ENCODE data around the gene MTHFD2.

MTHFD2 gene

GRCh38 chr2:74238879-74239278, 40.5 kb downstream of the MTHFD2 start:
- no peak for DNase-seq (ENCODE audit: low read depth)
- no peak for TF ChIP-seq MAX (IDR thresholded peaks at IDR 0.05; ENCODE audit: low read depth, low read length)
- no peak for TF ChIP-seq CTCF (IDR thresholded peaks at IDR 0.05; ENCODE audit: low read depth, low read length)
- no peak for TF ChIP-seq POLR2A (IDR thresholded peaks at IDR 0.05; ENCODE audit: extremely low read depth, insufficient read length)
- TF ChIP-seq MYC (IDR thresholded peaks at IDR 0.05; ENCODE audit: low read depth, low read length), result no peak
- H3K4me3 ChIP-seq (ENCODE audit: low read depth, low read length), result no peak overlapping the region

- no peak for DNase-seq (ENCODE audit: low read depth)
- TF ChIP-seq POLR2A (IDR thresholded peaks at IDR 0.05; ENCODE audit: extremely low read depth, insufficient read length) (no peak), MYC (IDR thresholded peaks at IDR 0.05; ENCODE audit: low read depth, low read length) (no peak), MAX (IDR thresholded peaks at IDR 0.05; ENCODE audit: low read depth, low read length) (no peak), CTCF (IDR thresholded peaks at IDR 0.05; ENCODE audit: low read depth, low read length) (no peak)
- H3K4me3 ChIP-seq (ENCODE audit: low read depth, low read length), result no peak overlapping the region
Measured at GRCh38 chr2:74239346-74239745, 40.9 kb downstream of the MTHFD2 start.

DNA sequence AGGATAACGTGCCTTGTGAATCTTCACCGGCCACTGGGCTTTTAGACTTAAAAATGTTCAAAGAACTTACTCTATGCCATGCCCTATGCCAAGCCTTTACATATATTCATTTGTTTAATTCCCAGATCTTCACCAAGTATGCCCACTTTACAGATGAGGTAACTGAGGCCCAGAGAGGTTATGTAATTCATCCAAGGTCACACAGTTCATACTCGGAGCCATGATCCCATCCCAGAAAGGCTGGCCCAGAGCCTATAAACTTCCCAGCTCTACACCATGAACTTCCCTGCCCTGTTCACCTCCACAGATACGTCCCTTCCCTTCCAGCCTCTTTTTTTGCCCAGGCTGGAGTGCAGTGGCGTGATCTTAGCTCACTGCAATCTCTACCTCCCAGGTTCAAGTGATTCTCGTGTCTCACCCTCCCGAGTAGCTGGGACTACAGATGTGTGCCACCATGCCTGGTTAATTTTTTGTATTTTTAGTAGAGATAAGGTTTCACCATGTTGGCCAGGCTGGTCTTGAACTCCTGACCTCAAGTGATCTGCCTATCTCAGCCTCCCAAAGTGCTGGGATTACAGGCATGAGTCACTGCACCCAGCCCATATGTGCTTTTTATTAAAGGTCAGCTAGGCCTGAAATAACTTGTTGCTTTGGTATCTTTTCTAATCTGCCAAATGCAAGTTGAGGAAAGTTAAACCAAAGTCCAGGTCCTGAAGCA, 44.1 kb downstream of the MTHFD2 start:
- H3K4me3 ChIP-seq (ENCODE audit: low read depth, low read length), result no peak overlapping the region
- TF ChIP-seq CTCF (IDR thresholded peaks at IDR 0.05; ENCODE audit: low read depth, low read length) (no peak), MYC (IDR thresholded peaks at IDR 0.05; ENCODE audit: low read depth, low read length) (no peak), MAX (IDR thresholded peaks at IDR 0.05; ENCODE audit: low read depth, low read length) (no peak), POLR2A (IDR thresholded peaks at IDR 0.05; ENCODE audit: extremely low read depth, insufficient read length) (no peak)
- no peak for DNase-seq (ENCODE audit: low read depth)

DNA sequence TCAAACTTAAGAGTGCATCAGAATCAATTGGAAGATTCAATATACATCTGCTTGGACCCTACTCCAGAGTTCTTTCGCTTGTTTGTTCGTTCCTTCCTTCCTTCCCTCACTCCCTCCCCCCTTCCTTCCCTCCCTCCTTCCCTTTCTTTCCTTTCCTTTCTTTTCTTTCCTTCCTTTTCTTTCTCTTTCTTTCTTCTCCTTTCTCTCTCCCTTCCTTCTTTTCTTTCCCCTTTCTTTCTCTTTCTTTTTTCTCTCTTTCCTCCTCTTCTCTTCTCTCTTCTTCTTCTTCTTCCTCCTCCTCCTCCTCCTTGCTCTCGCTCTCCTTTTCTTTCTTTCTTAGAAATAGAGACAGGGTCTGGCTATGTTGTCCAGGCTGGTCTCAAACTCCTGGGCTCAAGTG, 45.9 kb downstream of the MTHFD2 start:
- DNase-seq (ENCODE audit: low read depth), result no peak
- H3K4me3 ChIP-seq (ENCODE audit: low read depth, low read length), result no peak overlapping the region
- TF ChIP-seq CTCF (IDR thresholded peaks at IDR 0.05; ENCODE audit: low read depth, low read length), result no peak
- TF ChIP-seq MYC (IDR thresholded peaks at IDR 0.05; ENCODE audit: low read depth, low read length), result no peak
- no peak for TF ChIP-seq MAX (IDR thresholded peaks at IDR 0.05; ENCODE audit: low read depth, low read length)
- TF ChIP-seq POLR2A (IDR thresholded peaks at IDR 0.05; ENCODE audit: extremely low read depth, insufficient read length), result no peak

DNA sequence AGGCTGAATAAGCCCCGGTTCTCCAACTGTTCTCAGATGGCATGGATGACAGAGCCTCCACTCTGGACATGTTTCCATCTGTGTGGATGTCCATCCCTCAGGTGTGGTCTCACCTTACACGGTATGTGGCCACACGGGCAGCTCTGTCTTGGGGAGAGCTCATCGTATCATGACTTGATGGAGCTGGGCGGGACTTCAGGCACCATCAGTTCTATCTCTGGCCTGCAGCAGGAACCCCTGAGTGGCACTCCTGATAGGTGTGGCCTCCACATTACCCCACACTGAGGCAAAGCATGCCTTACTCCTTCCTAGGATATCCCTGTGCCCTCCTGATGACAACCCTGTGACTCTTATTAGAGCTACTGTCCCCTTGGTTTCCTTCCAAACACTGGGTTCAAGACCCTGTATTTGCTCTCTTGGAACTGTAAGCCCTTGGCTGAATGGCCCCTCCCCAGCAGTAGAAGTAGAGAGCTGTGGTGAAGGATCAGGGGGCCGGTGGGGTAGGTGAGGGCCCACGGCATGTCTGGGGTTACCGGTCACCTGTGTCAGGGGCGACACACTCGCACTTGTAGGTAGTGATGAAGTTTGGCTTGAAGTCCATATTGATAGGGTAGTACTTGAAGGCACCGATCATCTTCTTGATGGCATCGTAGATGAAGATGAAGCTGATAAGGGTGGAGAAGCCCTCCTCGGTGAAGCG, 48.2 kb downstream of the MTHFD2 start:
- TF ChIP-seq MYC (IDR thresholded peaks at IDR 0.05; ENCODE audit: low read depth, low read length) (no peak), POLR2A (IDR thresholded peaks at IDR 0.05; ENCODE audit: extremely low read depth, insufficient read length) (no peak), MAX (IDR thresholded peaks at IDR 0.05; ENCODE audit: low read depth, low read length) (no peak), CTCF (IDR thresholded peaks at IDR 0.05; ENCODE audit: low read depth, low read length) (no peak)
- DNase-seq (ENCODE audit: low read depth), result no peak
- H3K4me3 ChIP-seq (ENCODE audit: low read depth, low read length), result no peak overlapping the region
